ENCODE measurements around the gene PRICKLE1.

- TF ChIP-seq CTCF (IDR thresholded peaks at IDR 0.05) (no peak), REST (IDR thresholded peaks at IDR 0.05; ENCODE audit: insufficient read depth in 1 of 2, low read depth in 2 of 2, low read length in 1 of 2) (no peak), TCF7L2 (IDR thresholded peaks at IDR 0.05; ENCODE audit: low read depth, low read length) (no peak)
Measured at GRCh38 chr12:42447371-42447786, 142.2 kb downstream of the PRICKLE1 start.
